Gastrocnemius medialis (tissue), 4 donors: Measurements from ENCODE around the gene CSAG3. TPM values are rescaled to one million over a fixed set of nuclear protein-coding genes. Genes with fewer than 3 reads are reported as not detected.
"Not testable (repeated sequence)": the region's sequence is repeated elsewhere in the genome, so short reads cannot be mapped to it uniquely, and the experiment has no call there.

ENCODE experiments used
- ATAC-seq, 2 donors: fragments of 150-250 bp; one replicate each; pipeline ENCODE4 v1.9.1; 2016
- DNase-seq, 2 donors: peaks; one replicate each; pipeline ENCODE4 v3.0.0-alpha.2; 2019
- H3K27ac ChIP-seq, 4 donors: fragments of 200-600 bp; sonication (generic); 1 replicate in 1 of 4; 2 replicates in 3 of 4; pipeline ENCODE4 v1.5.1; 2016 to 2018; ENCODE audit warnings: mild to moderate bottlenecking in 2 of 4, moderate library complexity in 1 of 4
- H3K27me3 ChIP-seq, 3 donors: fragments of 200-600 bp; sonication (generic) in 2 of 3; 1 replicate in 1 of 3; 2 replicates in 2 of 3; pipeline versions ENCODE4 v1.5.1 to v1.6.0; 2016 to 2019; ENCODE audit warnings: mild to moderate bottlenecking in 1 of 3, moderate library complexity in 1 of 3
- H3K36me3 ChIP-seq, 2 donors: fragments of 200-600 bp; sonication (generic) in 1 of 2; one replicate each; pipeline ENCODE4 v1.5.1; 2017 to 2018
- H3K4me1 ChIP-seq, 2 donors: fragments of 200-600 bp; sonication (generic) in 1 of 2; one replicate each; pipeline ENCODE4 v1.5.1; 2016 to 2017; ENCODE audit warnings: mild to moderate bottlenecking in 2 of 2
- H3K4me3 ChIP-seq, 4 donors: fragments of 200-600 bp; sonication (generic) in 3 of 4; 1 replicate in 1 of 4; 2 replicates in 3 of 4; pipeline ENCODE4 v1.5.1; 2016 to 2019; ENCODE audit warnings: mild to moderate bottlenecking in 2 of 4
- H3K9me3 ChIP-seq, 3 donors: fragments of 200-600 bp; sonication (generic) in 2 of 3; 1 replicate in 1 of 3; 2 replicates in 2 of 3; pipeline ENCODE4 v1.5.1; 2016 to 2019
- POLR2A ChIP-seq, 2 donors: fragments of 450-650 bp; IDR thresholded peaks; one replicate each; pipeline ENCODE4 v1.6.1; 2017; ENCODE audit warnings: antibody characterized with exemption in 2 of 2, mild to moderate bottlenecking in 2 of 2, moderate library complexity in 2 of 2
- in situ Hi-C, 4 donors: fragments of 200-750 bp; cut with MboI; loops; one replicate each; pipeline versions ENCODE4 v1.15.0 to v1.8.0; 2017; ENCODE audit warnings: low sequenced_read_pairs in 4 of 4
- intact Hi-C: fragments of 100-400 bp; cut with DNase I; formaldehyde crosslinking; loops from one replicate; pipeline ENCODE4 v1.15.1; 2023; ENCODE audit warnings: low total_unique reads
- total RNA-seq, 4 donors: library from RNA; depleted of rRNA; stranded (reverse); fragments of >200 nt; gene quantifications; one replicate each; pipeline versions ENCODE4 v1.1.0 to v1.2.3, GENCODE V29; 2016
- TF ChIP-seq, protein P1 (sequence below), 5 experiments: fragments of 450-650 bp in 3 of 5; fragments of 200-600 bp in 2 of 5; sonication (generic) in 2 of 5; IDR thresholded peaks in 4 of 5; conservative IDR thresholded peaks in 1 of 5; 1 replicate in 4 of 5; 2 replicates in 1 of 5; pipeline ENCODE4 v1.5.1; 2016 to 2019; ENCODE audit warnings: antibody characterized with exemption in 5 of 5, mild to moderate bottlenecking in 3 of 5, moderate library complexity in 3 of 5

CSAG3 gene
- total RNA-seq, 4 donors from 2014 or later = not detected

DNA sequence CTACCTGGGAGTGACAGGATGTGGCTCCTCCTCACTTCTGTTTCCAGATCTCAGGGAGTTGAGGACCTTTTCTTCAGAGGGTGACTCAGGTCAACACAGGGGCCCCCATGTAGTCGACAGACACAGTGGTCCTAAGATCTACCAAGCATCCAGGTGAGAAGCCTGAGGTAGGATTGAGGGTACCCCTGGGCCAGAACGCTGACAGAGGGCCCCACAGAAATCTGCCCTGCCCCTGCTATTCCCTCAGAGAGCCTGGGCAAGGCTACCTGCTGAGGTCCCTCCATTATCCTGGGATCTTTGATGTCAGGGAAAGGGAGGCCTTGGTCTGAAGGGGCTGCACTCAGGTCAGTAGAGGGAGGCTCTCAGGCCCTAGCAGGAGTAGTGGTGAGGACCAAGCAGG lies 23.9 kb upstream of the CSAG3 start:
- H3K36me3 ChIP-seq = no peaks in the 10 kb centered on the region
- no peak for ATAC-seq

GRCh38 chrX:152735860-152736511 lies 23.0 kb upstream of the CSAG3 start:
- no peak for DNase-seq
- intact Hi-C loops = no loop called here
- Histone ChIP-seq H3K4me3 (no peak overlapping the region), H3K36me3 (no peaks in the 10 kb centered on the region), H3K27me3 (no peaks in the 10 kb centered on the region), H3K4me1 (no peaks in the 10 kb centered on the region), H3K9me3 (no peaks in the 10 kb centered on the region), H3K27ac (no peak overlapping the region)
- no peak for ATAC-seq
- no peak for TF ChIP-seq POLR2A (IDR thresholded peaks at IDR 0.05)
- TF ChIP-seq, protein P1, sequence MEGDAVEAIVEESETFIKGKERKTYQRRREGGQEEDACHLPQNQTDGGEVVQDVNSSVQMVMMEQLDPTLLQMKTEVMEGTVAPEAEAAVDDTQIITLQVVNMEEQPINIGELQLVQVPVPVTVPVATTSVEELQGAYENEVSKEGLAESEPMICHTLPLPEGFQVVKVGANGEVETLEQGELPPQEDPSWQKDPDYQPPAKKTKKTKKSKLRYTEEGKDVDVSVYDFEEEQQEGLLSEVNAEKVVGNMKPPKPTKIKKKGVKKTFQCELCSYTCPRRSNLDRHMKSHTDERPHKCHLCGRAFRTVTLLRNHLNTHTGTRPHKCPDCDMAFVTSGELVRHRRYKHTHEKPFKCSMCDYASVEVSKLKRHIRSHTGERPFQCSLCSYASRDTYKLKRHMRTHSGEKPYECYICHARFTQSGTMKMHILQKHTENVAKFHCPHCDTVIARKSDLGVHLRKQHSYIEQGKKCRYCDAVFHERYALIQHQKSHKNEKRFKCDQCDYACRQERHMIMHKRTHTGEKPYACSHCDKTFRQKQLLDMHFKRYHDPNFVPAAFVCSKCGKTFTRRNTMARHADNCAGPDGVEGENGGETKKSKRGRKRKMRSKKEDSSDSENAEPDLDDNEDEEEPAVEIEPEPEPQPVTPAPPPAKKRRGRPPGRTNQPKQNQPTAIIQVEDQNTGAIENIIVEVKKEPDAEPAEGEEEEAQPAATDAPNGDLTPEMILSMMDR (IDR thresholded peaks at IDR 0.05 in 4 of 5, conservative IDR thresholded peaks at IDR 0.05 in 1 of 5) = no peak
- in situ Hi-C loops = no loop called here

More for the DNA sequence above, 23.9 kb upstream of the CSAG3 start:
- no peak for DNase-seq
- in situ Hi-C loops (no loop called here), intact Hi-C loops (no loop called here)
- Histone ChIP-seq H3K4me3 (no peak overlapping the region), H3K27me3 (no peaks in the 10 kb centered on the region), H3K4me1 (no peaks in the 10 kb centered on the region), H3K9me3 (no peaks in the 10 kb centered on the region), H3K27ac (no peak overlapping the region)
- TF ChIP-seq POLR2A (IDR thresholded peaks at IDR 0.05) = no peak
- TF ChIP-seq, protein P1 (IDR thresholded peaks at IDR 0.05 in 4 of 5, conservative IDR thresholded peaks at IDR 0.05 in 1 of 5) = no peak

GRCh38 chrX:152736528-152736927 lies 22.5 kb upstream of the CSAG3 start:
- H3K36me3 ChIP-seq, in situ Hi-C loops, DNase-seq, H3K4me3 ChIP-seq, ATAC-seq, H3K27me3 ChIP-seq, H3K27ac ChIP-seq, H3K9me3 ChIP-seq, H3K4me1 ChIP-seq, intact Hi-C loops: not testable (repeated sequence)

- ATAC-seq (no peak), DNase-seq (no peak)
- no peaks in the 10 kb centered on the region for H3K27me3 ChIP-seq
- in situ Hi-C loops (no loop called here), intact Hi-C loops (no loop called here)
- TF ChIP-seq POLR2A (IDR thresholded peaks at IDR 0.05) = no peak
- TF ChIP-seq, protein P1 (IDR thresholded peaks at IDR 0.05 in 4 of 5, conservative IDR thresholded peaks at IDR 0.05 in 1 of 5) = no peak
- H3K27ac ChIP-seq = no peak overlapping the region
- no peaks in the 10 kb centered on the region for H3K36me3 ChIP-seq
- H3K9me3 ChIP-seq = no peaks in the 10 kb centered on the region
- no peaks in the 10 kb centered on the region for H3K4me1 ChIP-seq
- H3K4me3 ChIP-seq = no peak overlapping the region
These were observed 20.5 kb upstream of the CSAG3 start for GRCh38 chrX:152738560-152738959.

DNA sequence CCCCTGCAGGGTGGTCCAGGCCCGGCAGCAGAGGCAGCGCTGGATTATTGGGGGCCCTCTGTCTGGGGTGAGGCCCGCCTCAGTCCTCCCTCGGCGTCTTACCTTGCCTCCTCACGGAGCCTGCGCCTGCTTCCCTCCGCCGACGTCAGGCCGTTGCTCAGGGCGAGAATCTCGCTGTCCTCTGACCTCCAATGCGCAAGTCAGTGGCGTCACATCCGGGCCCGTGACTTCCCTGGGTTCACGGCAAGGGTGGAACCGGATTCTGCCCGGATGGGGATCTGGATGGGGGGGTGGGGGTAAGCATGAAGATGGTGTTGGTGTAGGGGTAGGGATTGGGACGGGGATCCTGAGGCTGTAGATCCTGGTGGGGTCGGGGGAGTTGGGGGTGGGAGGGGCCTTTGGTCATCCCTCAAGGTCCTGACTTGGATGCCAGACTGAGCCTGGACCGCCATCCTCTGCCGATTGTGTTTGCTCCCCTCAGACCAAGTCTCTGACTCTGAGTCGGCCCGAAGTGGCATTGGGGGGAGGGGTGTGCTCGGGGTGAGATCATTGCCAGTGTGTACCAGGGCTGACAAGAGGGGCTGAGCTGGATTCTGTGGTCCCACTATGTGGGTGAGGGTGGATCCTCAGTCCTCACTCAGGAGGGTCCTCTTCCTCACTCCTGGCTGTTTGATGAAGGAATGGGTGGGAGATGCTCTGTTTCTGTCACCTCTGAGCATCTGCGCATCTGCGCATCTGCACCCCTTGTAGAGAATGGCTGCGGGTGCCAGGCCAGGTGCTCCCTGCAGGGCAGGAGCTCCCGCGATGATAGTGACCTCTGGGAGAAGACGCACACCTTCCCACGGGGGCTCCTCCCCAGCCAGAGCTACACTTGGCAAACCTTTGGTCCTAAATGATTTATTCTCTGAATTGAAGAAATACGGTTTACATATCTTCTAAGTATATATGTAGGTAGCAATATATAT lies 5.0 kb upstream of the CSAG3 start, which contains the start of gene MAGEA2:
Gene MAGEA2, minus strand, starts transcription at position 157 of the 965 bp plus-strand sequence. CDS start 2,479 bp downstream, outside the sequence.
- H3K4me3 ChIP-seq, ATAC-seq, DNase-seq, H3K36me3 ChIP-seq, H3K27ac ChIP-seq, H3K4me1 ChIP-seq, in situ Hi-C loops, H3K9me3 ChIP-seq, H3K27me3 ChIP-seq, intact Hi-C loops: not testable (repeated sequence)

- H3K27ac ChIP-seq, H3K4me3 ChIP-seq, H3K27me3 ChIP-seq, intact Hi-C loops, DNase-seq, H3K4me1 ChIP-seq, H3K36me3 ChIP-seq, in situ Hi-C loops, ATAC-seq, H3K9me3 ChIP-seq: not testable (repeated sequence)
These were observed 4.1 kb upstream of the CSAG3 start for GRCh38 chrX:152754871-152755270.

DNA sequence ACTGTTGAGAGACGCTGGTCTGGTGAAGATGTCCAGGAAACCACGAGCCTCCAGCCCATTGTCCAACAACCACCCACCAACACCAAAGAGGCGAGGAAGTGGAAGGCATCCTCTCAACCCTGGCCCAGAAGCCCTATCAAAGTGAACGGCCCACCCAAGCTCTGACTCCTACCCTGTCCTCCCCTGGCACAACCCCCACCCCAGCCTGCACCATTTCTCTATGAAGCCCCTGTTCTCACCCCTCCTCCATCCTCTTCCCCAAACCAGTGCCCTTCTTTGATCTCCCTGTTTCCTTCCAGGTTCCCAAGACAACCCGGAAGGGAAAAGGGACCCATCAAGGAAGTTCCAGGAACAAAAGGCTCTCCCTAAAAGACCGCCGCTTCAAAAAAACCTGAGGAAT lies 526 bp downstream of the CSAG3 start:
- DNase-seq, H3K4me1 ChIP-seq, in situ Hi-C loops, H3K9me3 ChIP-seq, ATAC-seq, intact Hi-C loops, H3K27me3 ChIP-seq, H3K27ac ChIP-seq, H3K36me3 ChIP-seq, H3K4me3 ChIP-seq: not testable (repeated sequence)

DNA sequence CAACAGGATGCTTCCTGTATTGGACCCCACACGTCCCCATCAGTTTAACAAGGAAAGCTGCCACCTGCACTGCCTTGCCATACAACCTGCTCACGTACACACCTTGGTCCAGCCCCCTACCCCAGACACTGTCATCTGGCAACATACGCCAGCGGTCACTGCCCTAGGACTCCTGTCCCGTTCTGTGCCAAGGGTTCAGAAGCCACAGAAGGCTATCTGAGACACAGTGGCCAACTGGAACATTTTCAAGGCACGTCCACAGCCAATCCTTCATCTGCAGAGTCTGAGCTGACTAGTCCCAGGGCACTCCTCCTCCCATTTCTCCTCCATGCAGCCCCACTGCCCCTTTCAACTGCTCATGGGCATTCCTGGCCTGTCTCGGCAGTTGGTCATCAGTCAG lies 2.6 kb downstream of the CSAG3 start:
- H3K4me1 ChIP-seq, intact Hi-C loops, H3K36me3 ChIP-seq, ATAC-seq, DNase-seq, H3K4me3 ChIP-seq, in situ Hi-C loops, H3K27ac ChIP-seq, H3K27me3 ChIP-seq, H3K9me3 ChIP-seq: not testable (repeated sequence)
